HepG2 (cell line): Measurements from ENCODE around the gene GYS1. TPM values are rescaled to one million over a fixed set of nuclear protein-coding genes. Genes with fewer than 3 reads are reported as not detected.
A peak's percentile ranks its signal among the peaks of the same experiment; 100 is the strongest.

Source experiments
- ARID2 ChIP-seq: sonication (generic); formaldehyde crosslinking; IDR thresholded peaks from 2 replicates; pipeline ENCODE4 v1.8.1; 2022; ENCODE audit warnings: mild to moderate bottlenecking, missing genetic modification reagents, borderline replicate concordance
- CENPX ChIP-seq: sonication (generic); formaldehyde crosslinking; IDR thresholded peaks from 2 replicates; pipeline ENCODE4 v1.9.0; 2021; ENCODE audit warnings: mild to moderate bottlenecking, missing genetic modification reagents, moderate library complexity
- DRAP1 ChIP-seq: IDR thresholded peaks from 2 replicates; pipeline ENCODE4 v1.6.1; 2016; ENCODE audit warnings: missing genetic modification reagents, missing compliant biosample characterization
- E2F5 ChIP-seq: sonication (generic); formaldehyde crosslinking; conservative IDR thresholded peaks from 2 replicates; pipeline ENCODE4 v1.4.0; 2020; ENCODE audit warnings: missing genetic modification reagents
- GRHL1 ChIP-seq: sonication (generic); formaldehyde crosslinking; conservative IDR thresholded peaks from 2 replicates; pipeline ENCODE4 v1.8.0; 2022; ENCODE audit warnings: missing genetic modification reagents
- IKZF5 ChIP-seq: IDR thresholded peaks from 2 replicates; pipeline ENCODE4 v1.6.1; 2018; ENCODE audit warnings: missing genetic modification reagents, mild to moderate bottlenecking, missing compliant biosample characterization
- KDM1A ChIP-seq: IDR thresholded peaks from 2 replicates; pipeline ENCODE4 v1.6.1; 2016; ENCODE audit warnings: missing compliant biosample characterization
- KLF11 ChIP-seq: IDR thresholded peaks from 2 replicates; pipeline ENCODE4 v1.6.1; 2016; ENCODE audit warnings: missing compliant biosample characterization
- KLF16 ChIP-seq, 2 experiments: sonication (generic) in 1 of 2; formaldehyde crosslinking in 1 of 2; IDR thresholded peaks; 2 replicates each; pipeline versions ENCODE4 v1.6.1 to v1.8.0; 2016 to 2023; ENCODE audit warnings: missing genetic modification reagents in 2 of 2, missing compliant biosample characterization in 1 of 2
- MTF2 ChIP-seq: sonication (generic); formaldehyde crosslinking; IDR thresholded peaks from 2 replicates; pipeline ENCODE4 v1.5.0; 2020; ENCODE audit warnings: missing genetic modification reagents, borderline replicate concordance
- NFIB ChIP-seq: sonication (generic); formaldehyde crosslinking; IDR thresholded peaks from 2 replicates; pipeline ENCODE4 v1.9.0; 2021; ENCODE audit warnings: missing genetic modification reagents, mild to moderate bottlenecking, borderline replicate concordance
- SMAD1 ChIP-seq: sonication (generic); formaldehyde crosslinking; IDR thresholded peaks from 2 replicates; pipeline ENCODE4 v1.4.0; 2020; ENCODE audit warnings: missing genetic modification reagents, low read depth, mild to moderate bottlenecking, borderline replicate concordance
- SYNCRIP ChIP-seq: fragments of 200-400 bp; formaldehyde crosslinking; IDR thresholded peaks from 2 replicates; pipeline ENCODE4 v1.6.1; 2018; ENCODE audit warnings: mild to moderate bottlenecking, low read depth, low read length; ENCODE audit not compliant: insufficient read depth
- ZNF124 ChIP-seq: sonication (generic); formaldehyde crosslinking; IDR thresholded peaks from 2 replicates; pipeline ENCODE4 v1.4.0; 2020; ENCODE audit warnings: missing genetic modification reagents
- ZNF160 ChIP-seq: sonication (generic); formaldehyde crosslinking; IDR thresholded peaks from 2 replicates; pipeline ENCODE4 v1.8.0; 2022; ENCODE audit warnings: mild to moderate bottlenecking, inconsistent platforms, missing genetic modification reagents
- ZNF18 ChIP-seq: sonication (generic); formaldehyde crosslinking; IDR thresholded peaks from 2 replicates; pipeline ENCODE4 v1.8.0; 2022; ENCODE audit warnings: mild to moderate bottlenecking, missing genetic modification reagents; ENCODE audit not compliant: insufficient replicate concordance
- ZNF3 ChIP-seq: IDR thresholded peaks from 2 replicates; pipeline ENCODE4 v1.7.0; 2017; ENCODE audit warnings: inconsistent platforms
- ZNF512 ChIP-seq: sonication (generic); formaldehyde crosslinking; IDR thresholded peaks from 2 replicates; pipeline ENCODE4 v1.4.0; 2020; ENCODE audit warnings: mild to moderate bottlenecking, missing genetic modification reagents
- ZNF547 ChIP-seq: sonication (generic); formaldehyde crosslinking; IDR thresholded peaks from 2 replicates; pipeline ENCODE4 v1.5.1; 2020; ENCODE audit warnings: mild to moderate bottlenecking, missing genetic modification reagents
- ZNF572 ChIP-seq: sonication (generic); formaldehyde crosslinking; IDR thresholded peaks from 2 replicates; pipeline ENCODE4 v1.5.1; 2020; ENCODE audit warnings: mild to moderate bottlenecking, missing genetic modification reagents
- ZNF737 ChIP-seq: sonication (generic); formaldehyde crosslinking; IDR thresholded peaks from 2 replicates; pipeline ENCODE4 v1.5.0; 2020; ENCODE audit warnings: missing genetic modification reagents, mild to moderate bottlenecking, borderline replicate concordance
- ZNF761 ChIP-seq: sonication (generic); formaldehyde crosslinking; conservative IDR thresholded peaks from 2 replicates; pipeline ENCODE4 v1.4.0; 2020; ENCODE audit warnings: mild to moderate bottlenecking, missing genetic modification reagents
- ZNF766 ChIP-seq: sonication (generic); formaldehyde crosslinking; IDR thresholded peaks from 2 replicates; pipeline ENCODE4 v1.5.0; 2020; ENCODE audit warnings: missing genetic modification reagents, borderline replicate concordance
- ZNF816 ChIP-seq: sonication (generic); formaldehyde crosslinking; IDR thresholded peaks from 2 replicates; pipeline ENCODE4 v1.8.0; 2022; ENCODE audit warnings: missing genetic modification reagents, mild to moderate bottlenecking, borderline replicate concordance
- polyA plus RNA-seq, 8 experiments: library from polyadenylated mRNA; depleted of rRNA in 3 of 8; stranded (reverse) in 7 of 8; unstranded in 1 of 8; fragments of >200 nt; fragmentation: Illumina TruSeq in 4 of 8; extraction: Trizol in 4 of 8; gene quantifications; 2 replicates each; pipeline versions ENCODE4 v1.2.1 to v1.2.3, GENCODE V29; 2011 to 2016; ENCODE audit warnings: low read depth in 4 of 8, missing spikeins in 1 of 8, mixed read lengths in 1 of 8; ENCODE audit not compliant: insufficient read depth in 1 of 8
- total RNA-seq, 5 experiments: library from RNA; depleted of rRNA; stranded (reverse); fragments of >200 nt; fragmentation: Illumina TruSeq; extraction: Trizol; gene quantifications; 2 replicates each; pipeline ENCODE4 v1.2.3, GENCODE V29; 2016; ENCODE audit warnings: low read depth in 1 of 5

Gene GYS1
- total and polyA plus RNA-seq, 2 of the 13 experiments (the other 11 are each of a cell fraction or from before 2014, with no cell fraction given): 18.4 to 42.1 TPM

GRCh38 chr19:48955308-48955958, 37.7 kb downstream of the GYS1 start (continued):
- TF ChIP-seq GRHL1 (CRISPR knock-in tag): no peak
- no peak for TF ChIP-seq MTF2 (CRISPR knock-in tag)
- no peak for TF ChIP-seq ZNF547
- no peak for TF ChIP-seq ZNF737 (CRISPR knock-in tag)
- no peak for TF ChIP-seq NFIB (CRISPR knock-in tag)
- no peak for TF ChIP-seq E2F5
- no peak for TF ChIP-seq ARID2
- TF ChIP-seq CENPX: no peak
- no peak for TF ChIP-seq KLF16 (CRISPR knock-in tag; IDR thresholded peaks at IDR 0.05)
- TF ChIP-seq DRAP1 (CRISPR knock-in tag): no peak
- TF ChIP-seq ZNF816 (CRISPR knock-in tag): no peak
- TF ChIP-seq KDM1A: no peak
- no peak for TF ChIP-seq ZNF512 (CRISPR knock-in tag)
- no peak for TF ChIP-seq ZNF766 (CRISPR knock-in tag)
- TF ChIP-seq ZNF160: no peak
- peak; percentile 37 for TF ChIP-seq ZNF18 (CRISPR knock-in tag)
- TF ChIP-seq SYNCRIP: no peak
- no peak for TF ChIP-seq SMAD1 (CRISPR knock-in tag)
- no peak for TF ChIP-seq ZNF572 (CRISPR knock-in tag)
- no peak for TF ChIP-seq IKZF5 (CRISPR knock-in tag)
- no peak for TF ChIP-seq KLF11 (CRISPR knock-in tag)
- no peak for TF ChIP-seq ZNF124 (CRISPR knock-in tag)
- TF ChIP-seq ZNF761 (CRISPR knock-in tag): no peak
- no peak for TF ChIP-seq ZNF3 (CRISPR knock-in tag)
